Endometrium (tissue), 2 donors: ENCODE measurements around the gene PCDH15.
A peak's percentile ranks its signal among the peaks of the same experiment; 100 is the strongest.

Experiments used
- FAIRE-seq: peaks from 2 replicates; lab custom pipeline; 2012; peaks lifted over from hg19 to GRCh38; lab: Jason Lieb, UNC
- donor health status: control.
- donor health status: control.

PCDH15 gene

GRCh38 chr10:54125098-54125747 lies 675.8 kb downstream of the PCDH15 start:
- no peak for FAIRE-seq

GRCh38 chr10:54124209-54124885 lies 676.7 kb downstream of the PCDH15 start:
- no peak for FAIRE-seq

DNA sequence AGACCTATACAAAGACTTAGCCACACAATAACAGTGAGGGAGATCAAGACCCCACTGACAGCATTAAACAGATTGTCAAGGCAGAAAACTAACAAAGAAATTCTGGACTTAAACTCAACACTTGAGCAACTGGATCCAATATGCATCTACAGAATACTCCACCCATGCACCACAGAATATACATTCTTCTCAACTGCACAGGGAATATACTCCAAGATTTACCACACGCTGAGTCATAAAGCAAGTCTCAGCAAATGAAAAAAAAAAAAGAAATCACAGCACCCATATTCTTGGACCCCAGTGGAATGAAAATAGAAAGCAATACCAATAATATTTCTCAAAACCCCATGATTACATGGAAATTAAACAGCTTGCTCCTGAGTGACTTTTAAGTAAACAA lies 680.2 kb downstream of the PCDH15 start:
- peak; percentile 84 for FAIRE-seq

DNA sequence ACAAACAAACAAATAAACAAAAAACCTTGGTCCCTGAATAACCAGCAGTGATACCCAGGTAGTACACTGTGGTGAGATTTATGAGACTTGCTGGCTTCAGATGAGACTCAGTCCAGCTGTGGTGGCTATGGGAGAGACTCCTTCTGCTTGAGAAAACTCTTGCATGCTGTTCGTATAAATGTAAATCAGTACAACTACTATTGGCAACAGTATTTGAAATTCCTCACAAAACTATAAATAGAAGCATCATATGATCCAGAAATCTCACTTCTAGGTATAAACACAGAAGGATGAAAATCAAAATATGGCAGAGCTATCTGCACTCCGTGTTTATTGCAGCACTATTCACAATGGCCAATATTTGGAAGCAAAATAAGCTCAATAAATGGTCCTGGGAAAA lies 692.1 kb downstream of the PCDH15 start:
- FAIRE-seq, result no peak

DNA sequence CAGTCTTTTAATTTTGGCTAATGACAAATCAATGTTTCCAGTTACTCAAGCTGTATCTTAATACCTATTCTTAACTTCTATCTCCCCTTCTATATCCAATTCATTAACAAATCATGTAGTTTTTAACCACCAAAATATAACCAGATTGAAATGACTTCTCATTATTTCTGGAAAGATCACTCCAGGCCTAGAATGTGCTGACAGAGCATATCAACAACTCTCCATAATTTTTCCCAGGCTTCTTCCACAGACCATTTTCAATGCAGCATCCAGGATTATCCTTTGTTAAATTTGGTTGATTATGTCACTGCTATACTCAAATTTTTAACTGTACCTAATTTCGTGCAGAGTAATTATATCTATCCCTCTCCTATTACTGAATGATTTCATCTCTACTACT lies 704.1 kb downstream of the PCDH15 start:
- FAIRE-seq, result no peak

- no peak for FAIRE-seq
These were observed 706.7 kb downstream of the PCDH15 start for GRCh38 chr10:54094321-54094720.

DNA sequence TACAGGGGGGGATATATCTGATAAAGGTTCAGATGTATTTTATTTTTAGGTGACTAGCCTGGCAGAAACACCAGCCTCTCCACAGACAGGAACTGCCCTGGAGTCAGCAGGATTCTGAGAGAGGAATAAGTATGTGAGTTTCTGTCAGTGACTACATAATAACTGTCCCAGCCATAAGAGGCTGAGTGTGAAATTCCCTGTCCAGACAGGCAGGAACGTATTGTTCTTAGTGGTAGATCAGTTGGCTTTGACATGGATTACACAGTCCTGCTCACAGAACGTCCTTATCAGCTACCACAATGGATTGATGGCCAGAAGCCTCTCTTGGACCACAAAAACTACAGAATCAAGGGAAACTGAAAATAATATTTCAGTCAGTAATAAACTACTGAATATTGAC lies 709.8 kb downstream of the PCDH15 start:
- no peak for FAIRE-seq

- no peak for FAIRE-seq
These were observed 719.1 kb downstream of the PCDH15 start for GRCh38 chr10:54081950-54082349.

DNA sequence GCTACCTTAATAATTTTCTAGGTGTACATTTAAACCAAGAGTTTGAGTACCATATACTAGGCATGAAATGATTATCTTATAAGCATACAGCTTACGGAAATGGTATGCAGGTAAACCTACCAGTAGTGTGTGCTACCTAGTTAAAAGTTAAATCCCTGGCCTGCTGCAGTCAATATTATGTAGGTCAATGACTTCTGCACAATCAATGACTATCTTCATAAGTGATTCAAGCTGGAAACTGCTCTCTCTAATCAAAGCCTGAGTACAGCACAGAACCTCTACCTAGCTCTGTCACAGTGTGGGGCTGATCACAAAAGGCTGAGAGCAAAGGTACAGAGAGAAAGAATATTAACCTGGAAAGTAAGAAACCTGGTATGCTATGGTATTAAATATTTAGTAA lies 733.7 kb downstream of the PCDH15 start:
- no peak for FAIRE-seq

DNA sequence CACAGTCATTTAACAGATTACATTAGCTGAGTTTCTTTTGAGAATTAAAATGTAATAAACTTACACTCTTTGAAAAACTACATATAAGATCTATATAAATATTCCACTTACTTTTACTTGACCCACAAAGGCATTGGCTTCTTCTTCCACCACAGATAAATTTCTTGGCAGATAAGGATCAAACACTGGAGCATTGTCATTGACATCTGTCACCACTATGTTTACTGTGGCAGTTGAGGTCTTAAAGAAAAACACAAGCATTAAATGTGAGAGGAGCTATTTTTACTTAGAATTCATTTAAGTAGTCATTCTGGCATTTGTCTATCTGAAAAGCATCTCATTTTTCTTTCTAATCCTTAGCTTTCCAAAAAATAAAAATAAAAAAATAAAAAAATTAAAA lies 734.4 kb downstream of the PCDH15 start:
- FAIRE-seq, result no peak

DNA sequence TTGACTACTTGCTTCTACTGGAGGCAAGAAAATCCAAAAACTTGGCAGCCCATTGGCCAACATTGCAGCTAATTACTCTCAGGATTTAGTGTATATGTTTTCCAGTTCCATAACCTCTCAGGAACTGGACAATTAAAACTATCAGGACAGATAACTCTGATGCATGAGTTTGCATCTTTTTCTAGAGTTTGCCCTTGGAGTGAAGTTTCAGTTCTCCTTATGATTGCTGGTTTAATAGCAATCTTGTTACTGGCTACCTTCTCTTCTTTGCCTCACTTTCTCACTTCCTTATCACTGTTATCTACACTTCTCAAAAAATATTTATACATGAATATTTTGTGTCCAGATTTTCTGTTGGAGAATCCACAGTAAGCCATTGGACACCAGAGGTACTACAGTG lies 735.9 kb downstream of the PCDH15 start:
- no peak for FAIRE-seq

DNA sequence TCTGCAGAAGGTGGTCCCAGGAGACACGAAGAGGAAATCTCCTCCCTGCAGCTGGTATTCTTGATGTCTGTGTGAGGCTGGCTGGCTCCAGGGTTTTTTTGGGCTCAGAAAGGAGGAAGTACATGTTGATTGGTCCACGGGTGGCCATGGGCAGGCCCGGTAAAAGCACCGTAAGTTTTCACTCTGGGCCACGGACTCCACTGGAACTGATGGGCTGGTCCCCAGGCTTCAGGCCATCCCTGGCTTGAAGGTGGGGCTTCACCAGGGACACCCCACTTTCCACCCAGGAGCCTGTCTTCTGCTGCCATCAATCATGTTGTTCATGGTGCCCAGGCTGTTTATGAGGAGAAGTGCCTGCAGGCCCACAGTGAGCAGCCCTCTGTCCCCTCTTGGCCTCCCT lies 736.8 kb downstream of the PCDH15 start:
- no peak for FAIRE-seq

DNA sequence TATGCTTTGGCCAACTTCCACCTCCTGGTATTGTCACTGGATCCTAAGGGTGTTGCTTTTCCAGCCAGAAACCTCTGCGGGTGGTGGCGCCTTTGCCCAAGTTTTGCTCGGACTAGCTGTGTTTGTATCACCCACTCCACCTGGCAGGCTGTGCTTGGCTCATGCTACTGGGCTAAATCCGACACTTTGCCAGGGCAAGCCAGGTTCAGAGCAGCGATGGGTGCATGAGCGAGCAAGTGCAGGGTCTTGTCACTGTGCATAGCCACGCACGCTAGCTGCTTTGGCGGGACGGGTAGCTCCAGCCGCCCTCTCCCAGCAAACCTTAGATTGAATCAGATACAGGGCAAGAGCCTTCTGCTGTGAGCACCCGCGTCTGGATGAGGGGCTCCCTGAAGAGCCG lies 737.5 kb downstream of the PCDH15 start:
- no peak for FAIRE-seq

- FAIRE-seq, result no peak
These were observed 740.5 kb downstream of the PCDH15 start for GRCh38 chr10:54060572-54060971.

- FAIRE-seq, result no peak
These were observed 743.7 kb downstream of the PCDH15 start for GRCh38 chr10:54057357-54057756.

- FAIRE-seq, result no peak
These were observed 774.7 kb downstream of the PCDH15 start for GRCh38 chr10:54026340-54026739.

- no peak for FAIRE-seq
These were observed 789.9 kb downstream of the PCDH15 start for GRCh38 chr10:54011117-54011516.

DNA sequence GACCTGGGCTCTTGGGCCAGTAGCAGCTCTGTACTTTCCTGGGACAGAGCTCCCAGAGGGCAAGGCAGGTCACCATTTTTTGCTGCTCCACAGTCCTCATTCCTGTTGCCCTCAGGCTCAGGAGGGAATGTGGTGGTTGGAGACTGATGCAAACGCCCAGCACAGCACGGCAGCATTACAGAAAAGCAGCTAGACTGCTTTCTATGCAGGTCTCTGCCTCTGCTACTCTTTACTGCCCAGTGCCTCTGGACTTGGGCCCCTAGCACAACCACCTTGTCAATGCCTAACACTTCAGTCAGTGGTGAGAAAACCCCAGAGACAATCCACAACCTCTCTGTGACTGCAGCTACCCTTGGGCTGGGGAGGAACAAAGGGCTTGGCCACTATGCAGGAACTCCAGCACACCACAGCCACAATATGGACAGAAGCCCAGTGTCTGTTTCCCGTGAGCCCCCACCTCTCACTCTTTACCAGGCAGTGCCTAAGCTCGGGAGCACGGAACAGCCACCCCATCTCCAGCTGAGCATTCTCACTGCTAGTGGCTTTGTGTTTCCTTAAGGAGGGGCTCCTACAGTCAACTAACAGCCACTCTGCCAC lies 790.6 kb downstream of the PCDH15 start:
- no peak for FAIRE-seq

- no peak for FAIRE-seq
These were observed 791.4 kb downstream of the PCDH15 start for GRCh38 chr10:54009672-54010071.

DNA sequence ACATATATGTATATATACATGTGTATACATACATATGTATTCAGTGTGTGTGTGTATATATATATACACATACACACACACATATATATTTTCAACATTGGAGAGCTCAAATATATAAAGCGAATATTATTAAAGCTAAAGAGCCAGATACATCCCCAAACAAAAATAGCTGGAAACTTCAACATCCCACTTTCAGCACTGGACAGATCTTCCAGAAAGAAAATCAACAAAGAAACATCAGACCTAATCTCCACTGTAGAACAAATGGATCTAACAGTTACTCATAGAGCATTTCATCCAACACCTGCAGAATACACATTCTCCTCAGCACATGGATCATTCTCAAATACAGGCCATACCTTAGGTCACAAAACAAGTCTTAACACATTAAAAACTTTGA lies 799.0 kb downstream of the PCDH15 start:
- no peak for FAIRE-seq

DNA sequence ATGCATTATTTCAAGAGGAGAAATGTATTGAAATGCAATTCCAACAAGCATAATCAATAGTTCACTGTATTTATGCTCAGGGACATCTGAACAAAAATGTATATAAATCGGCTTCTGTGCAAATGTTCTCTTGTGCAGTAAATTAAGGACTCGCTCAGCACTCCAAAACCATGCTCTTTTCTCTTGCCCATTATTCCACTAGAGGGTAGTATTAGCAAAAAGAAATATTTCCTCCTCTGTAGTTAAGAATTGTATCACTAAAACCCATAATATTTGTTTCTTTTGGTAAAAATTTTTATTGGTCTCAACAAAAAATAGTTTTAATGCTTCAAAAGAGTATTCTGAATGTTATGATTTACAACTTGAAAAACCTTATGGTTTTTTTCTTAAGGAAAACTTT lies 803.1 kb downstream of the PCDH15 start:
- FAIRE-seq, result peak; percentile 91

- FAIRE-seq, result no peak
These were observed 810.2 kb downstream of the PCDH15 start for GRCh38 chr10:53990799-53991238.

GRCh38 chr10:53983431-53983830 lies 817.6 kb downstream of the PCDH15 start:
- FAIRE-seq, result no peak

DNA sequence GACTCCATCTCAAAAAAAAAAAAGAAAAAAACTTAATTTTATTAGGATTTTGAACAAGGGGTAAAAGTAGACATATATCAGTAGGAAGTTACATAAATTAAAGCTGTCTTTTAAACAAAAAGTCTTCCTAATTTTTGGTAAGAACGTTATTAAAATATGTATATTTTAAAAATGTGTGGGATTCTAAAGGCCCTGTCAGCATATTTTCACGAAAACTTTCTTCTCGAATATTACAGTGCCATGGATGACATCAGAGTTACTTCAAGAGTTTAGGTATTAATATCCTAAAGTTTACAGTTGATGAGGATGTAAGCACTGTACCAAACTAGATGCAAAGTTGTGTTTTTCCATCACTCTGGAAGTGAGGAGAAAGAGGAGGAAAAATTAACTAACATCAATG lies 820.8 kb downstream of the PCDH15 start:
- no peak for FAIRE-seq
